ENCODE data around the gene ULK2.

GRCh38 chr17:19739241-19740201, 128.2 kb downstream of the ULK2 start:
- TF ChIP-seq ZFP37 (tag by site-specific recombination; IDR thresholded peaks at IDR 0.05) (no peak), CTCF (tag by site-specific recombination; IDR thresholded peaks at IDR 0.05) (no peak), ZNF544 (tag by site-specific recombination; IDR thresholded peaks at IDR 0.05) (no peak), REST (tag by site-specific recombination; IDR thresholded peaks at IDR 0.05) (no peak), ZNF350 (tag by site-specific recombination; IDR thresholded peaks at IDR 0.05) (no peak), ZNF558 (tag by site-specific recombination; IDR thresholded peaks at IDR 0.05) (no peak), PATZ1 (tag by site-specific recombination; IDR thresholded peaks at IDR 0.05) (no peak), ZSCAN18 (tag by site-specific recombination; IDR thresholded peaks at IDR 0.05) (no peak), HOXA7 (CRISPR knock-in tag; IDR thresholded peaks at IDR 0.05; ENCODE audit: borderline replicate concordance) (no peak), ZNF600 (tag by site-specific recombination; IDR thresholded peaks at IDR 0.05) (no peak)
